Upper lobe of left lung (tissue), 6 donors: ENCODE results near the gene TSPAN11. TPM values are rescaled to one million over a fixed set of nuclear protein-coding genes. Genes with fewer than 3 reads are reported as not detected.

Experiments
- ATAC-seq, 2 donors: fragments of 200-7000 bp; cut with Tn5 transposase; one replicate each; pipeline ENCODE4 v1.9.1; 2022; ENCODE audit warnings: mild to moderate bottlenecking in 2 of 2, moderate library complexity in 2 of 2; ENCODE audit not compliant: low FRiP score in 2 of 2
- DNase-seq, 2 donors: peaks; one replicate each; pipeline ENCODE4 v3.0.0-alpha.2; 2019 to 2020
- H3K27ac ChIP-seq, 4 donors: fragments of 200-600 bp; sonication (generic); one replicate each; pipeline ENCODE4 v1.5.1; 2016 to 2019
- H3K27me3 ChIP-seq, 4 donors: fragments of 200-600 bp; sonication (generic); one replicate each; pipeline ENCODE4 v1.5.1; 2017 to 2019
- H3K36me3 ChIP-seq, 4 donors: fragments of 200-600 bp; sonication (generic); one replicate each; pipeline ENCODE4 v1.5.1; 2016 to 2019
- H3K4me1 ChIP-seq, 4 donors: fragments of 200-600 bp; sonication (generic); one replicate each; pipeline ENCODE4 v1.5.1; 2018 to 2019
- H3K4me3 ChIP-seq, 4 donors: fragments of 200-600 bp; sonication (generic); one replicate each; pipeline ENCODE4 v1.5.1; 2017 to 2019; ENCODE audit warnings: mild to moderate bottlenecking in 2 of 4, moderate library complexity in 1 of 4
- H3K9me3 ChIP-seq, 4 donors: fragments of 200-600 bp; sonication (generic); one replicate each; pipeline ENCODE4 v1.5.1; 2018 to 2019
- EP300 ChIP-seq, 4 donors: sonication (generic); formaldehyde crosslinking; IDR thresholded peaks; one replicate each; pipeline ENCODE4 v1.5.1; 2017; ENCODE audit warnings: antibody characterized with exemption in 4 of 4, control low read depth in 2 of 4
- POLR2A ChIP-seq, 4 donors: fragments of 450-650 bp; IDR thresholded peaks; one replicate each; pipeline ENCODE4 v1.5.1; 2016 to 2017; ENCODE audit warnings: antibody characterized with exemption in 4 of 4, mild to moderate bottlenecking in 2 of 4
- POLR2AphosphoS5 ChIP-seq, 2 donors: sonication (generic); formaldehyde crosslinking; IDR thresholded peaks; one replicate each; pipeline ENCODE4 v1.5.1; 2017; ENCODE audit warnings: antibody characterized with exemption in 2 of 2
- WGBS, 2 donors: methylation state at CpG; one replicate each; pipeline ENCODE4 v1.1.5; 2017 to 2018; 5-methylcytosine and 5-hydroxymethylcytosine counted together
- total RNA-seq, 6 donors: library from RNA; depleted of rRNA in 4 of 6; stranded (reverse); fragments of >200 nt in 4 of 6; gene quantifications; one replicate each; pipeline versions ENCODE4 v1.1.0 to v1.2.1, GENCODE V29; 2016 to 2021
- TF ChIP-seq, protein P1 (sequence below), 6 experiments: fragments of 450-650 bp in 4 of 6; fragments of 200-600 bp in 2 of 6; sonication (generic) in 2 of 6; IDR thresholded peaks; one replicate each; pipeline ENCODE4 v1.5.1; 2016 to 2019; ENCODE audit warnings: antibody characterized with exemption in 6 of 6
- donor health status: DM: no; HTN: no; CAD: no; lungs with moderate emphysema.
- donor health status: DM: no; HTN: yes; CAD: no; lungs with severe emphysema.

TSPAN11 gene
- total RNA-seq, 6 donors from 2014 or later = 1.0 to 9.7 (median 3.5) TPM

- no peaks in the 10 kb centered on the region for H3K36me3 ChIP-seq
- H3K4me3 ChIP-seq = no peak overlapping the region
- H3K4me1 ChIP-seq = no peaks in the 10 kb centered on the region
- no peaks in the 10 kb centered on the region for H3K27me3 ChIP-seq
- DNase-seq = no peak
- 61 to 80% methylated on average over 3 of the region's 3 CpGs for WGBS, 2 donors
- ATAC-seq = no peak
- no peaks in the 10 kb centered on the region for H3K9me3 ChIP-seq
- TF ChIP-seq POLR2AphosphoS5 (IDR thresholded peaks at IDR 0.05) = no peak
- no peak for TF ChIP-seq POLR2A (IDR thresholded peaks at IDR 0.05)
- TF ChIP-seq EP300 (IDR thresholded peaks at IDR 0.05) = no peak
- TF ChIP-seq, protein P1, sequence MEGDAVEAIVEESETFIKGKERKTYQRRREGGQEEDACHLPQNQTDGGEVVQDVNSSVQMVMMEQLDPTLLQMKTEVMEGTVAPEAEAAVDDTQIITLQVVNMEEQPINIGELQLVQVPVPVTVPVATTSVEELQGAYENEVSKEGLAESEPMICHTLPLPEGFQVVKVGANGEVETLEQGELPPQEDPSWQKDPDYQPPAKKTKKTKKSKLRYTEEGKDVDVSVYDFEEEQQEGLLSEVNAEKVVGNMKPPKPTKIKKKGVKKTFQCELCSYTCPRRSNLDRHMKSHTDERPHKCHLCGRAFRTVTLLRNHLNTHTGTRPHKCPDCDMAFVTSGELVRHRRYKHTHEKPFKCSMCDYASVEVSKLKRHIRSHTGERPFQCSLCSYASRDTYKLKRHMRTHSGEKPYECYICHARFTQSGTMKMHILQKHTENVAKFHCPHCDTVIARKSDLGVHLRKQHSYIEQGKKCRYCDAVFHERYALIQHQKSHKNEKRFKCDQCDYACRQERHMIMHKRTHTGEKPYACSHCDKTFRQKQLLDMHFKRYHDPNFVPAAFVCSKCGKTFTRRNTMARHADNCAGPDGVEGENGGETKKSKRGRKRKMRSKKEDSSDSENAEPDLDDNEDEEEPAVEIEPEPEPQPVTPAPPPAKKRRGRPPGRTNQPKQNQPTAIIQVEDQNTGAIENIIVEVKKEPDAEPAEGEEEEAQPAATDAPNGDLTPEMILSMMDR (IDR thresholded peaks at IDR 0.05) = no peak
- no peak overlapping the region for H3K27ac ChIP-seq
Measured at GRCh38 chr12:31033146-31033545, 106.6 kb downstream of the TSPAN11 start.

DNA sequence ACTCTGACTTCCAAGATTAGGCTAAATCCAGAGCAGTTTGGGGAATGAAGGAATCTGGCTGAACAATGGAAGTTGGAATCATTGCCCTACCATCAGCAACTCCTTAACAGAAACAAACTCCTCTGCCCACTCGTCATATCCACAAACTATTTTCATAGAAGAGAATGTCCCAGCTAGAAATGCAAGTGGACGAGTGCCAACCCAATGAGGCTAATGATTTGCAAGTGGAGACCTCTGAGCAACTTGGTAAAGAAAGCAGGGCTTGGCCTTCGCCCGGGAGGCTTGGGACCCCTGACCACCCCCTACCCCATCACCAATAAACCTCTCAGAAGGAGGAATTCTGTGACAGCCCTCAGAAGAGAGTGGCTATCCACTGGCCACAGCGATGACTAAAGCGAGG, 107.1 kb downstream of the TSPAN11 start:
- DNase-seq (no peak), ATAC-seq (no peak)
- Histone ChIP-seq H3K4me1 (no peaks in the 10 kb centered on the region), H3K27me3 (no peaks in the 10 kb centered on the region), H3K27ac (no peak overlapping the region), H3K9me3 (no peaks in the 10 kb centered on the region), H3K36me3 (no peaks in the 10 kb centered on the region), H3K4me3 (no peak overlapping the region)
- WGBS, 2 donors = 92 to 95% methylated on average over 6 of the region's 6 CpGs
- TF ChIP-seq, protein P1 (IDR thresholded peaks at IDR 0.05) = no peak
- TF ChIP-seq POLR2AphosphoS5 (IDR thresholded peaks at IDR 0.05) (no peak), POLR2A (IDR thresholded peaks at IDR 0.05) (no peak), EP300 (IDR thresholded peaks at IDR 0.05) (no peak)

DNA sequence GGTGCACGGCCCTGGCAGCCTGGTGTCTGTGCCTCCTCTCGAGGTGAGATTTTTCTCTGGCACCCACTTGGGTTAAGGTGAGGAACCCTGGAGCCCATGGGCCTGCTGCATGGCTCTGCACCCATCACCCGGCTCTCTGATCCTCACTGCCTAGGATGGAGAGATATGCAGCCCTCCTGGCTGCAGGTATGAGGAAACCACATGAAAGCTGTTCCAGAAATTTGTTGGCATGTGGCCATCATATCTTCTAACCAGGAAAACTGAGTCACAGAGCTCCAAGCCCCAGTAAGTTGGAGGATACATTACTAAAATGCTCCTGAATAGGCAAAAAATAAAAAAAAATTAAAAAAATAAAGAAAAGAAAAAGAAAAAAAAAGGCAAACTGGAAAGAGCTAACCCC, 107.8 kb downstream of the TSPAN11 start:
- 64% methylated on average over 3 of the region's 3 CpGs; no CpG with 5 or more reads in 1 of the 2 donors for WGBS, 2 donors
- TF ChIP-seq POLR2A (IDR thresholded peaks at IDR 0.05) (no peak), EP300 (IDR thresholded peaks at IDR 0.05) (no peak), POLR2AphosphoS5 (IDR thresholded peaks at IDR 0.05) (no peak)
- TF ChIP-seq, protein P1 (IDR thresholded peaks at IDR 0.05) = no peak
- Histone ChIP-seq H3K27ac (no peak overlapping the region), H3K9me3 (no peaks in the 10 kb centered on the region), H3K4me3 (no peak overlapping the region), H3K36me3 (no peaks in the 10 kb centered on the region), H3K27me3 (no peaks in the 10 kb centered on the region), H3K4me1 (no peaks in the 10 kb centered on the region)
- DNase-seq = no peak
- no peak for ATAC-seq

- no peak for TF ChIP-seq POLR2AphosphoS5 (IDR thresholded peaks at IDR 0.05)
- no peak for TF ChIP-seq EP300 (IDR thresholded peaks at IDR 0.05)
- TF ChIP-seq, protein P1 (IDR thresholded peaks at IDR 0.05) = no peak
- TF ChIP-seq POLR2A (IDR thresholded peaks at IDR 0.05) = no peak
- DNase-seq = no peak
Measured at GRCh38 chr12:31035226-31035625, 108.7 kb downstream of the TSPAN11 start.

GRCh38 chr12:31035967-31036665, 109.6 kb downstream of the TSPAN11 start:
- Histone ChIP-seq H3K36me3 (no peaks in the 10 kb centered on the region), H3K4me1 (no peaks in the 10 kb centered on the region), H3K4me3 (no peak overlapping the region), H3K27ac (no peak overlapping the region), H3K27me3 (no peaks in the 10 kb centered on the region), H3K9me3 (no peaks in the 10 kb centered on the region)
- WGBS, 2 donors = 75 to 100% methylated on average over 3 to 4 of the region's 4 CpGs
- no peak for ATAC-seq
- DNase-seq = no peak
- TF ChIP-seq POLR2AphosphoS5 (IDR thresholded peaks at IDR 0.05) (no peak), POLR2A (IDR thresholded peaks at IDR 0.05) (no peak), EP300 (IDR thresholded peaks at IDR 0.05) (no peak)
- TF ChIP-seq, protein P1 (IDR thresholded peaks at IDR 0.05) = no peak

More at GRCh38 chr12:31035226-31035625, 108.7 kb downstream of the TSPAN11 start:
- no peak overlapping the region for H3K27ac ChIP-seq
- no peaks in the 10 kb centered on the region for H3K9me3 ChIP-seq
- H3K27me3 ChIP-seq = no peaks in the 10 kb centered on the region
- no peaks in the 10 kb centered on the region for H3K4me1 ChIP-seq
- WGBS, 2 donors = 89 to 92% methylated on average over 4 of the region's 4 CpGs
- no peak overlapping the region for H3K4me3 ChIP-seq
- H3K36me3 ChIP-seq = no peaks in the 10 kb centered on the region
- no peak for ATAC-seq
